NOMO-1 (cell line): Measurements from ENCODE around the gene IL5RA.

Experiments
- DNase-seq, 2 experiments: peaks; one replicate each; lab custom pipeline; 2025; ENCODE audit not compliant: unreplicated experiment in 2 of 2; lab: John Stamatoyannopoulos, UW

IL5RA gene

DNA sequence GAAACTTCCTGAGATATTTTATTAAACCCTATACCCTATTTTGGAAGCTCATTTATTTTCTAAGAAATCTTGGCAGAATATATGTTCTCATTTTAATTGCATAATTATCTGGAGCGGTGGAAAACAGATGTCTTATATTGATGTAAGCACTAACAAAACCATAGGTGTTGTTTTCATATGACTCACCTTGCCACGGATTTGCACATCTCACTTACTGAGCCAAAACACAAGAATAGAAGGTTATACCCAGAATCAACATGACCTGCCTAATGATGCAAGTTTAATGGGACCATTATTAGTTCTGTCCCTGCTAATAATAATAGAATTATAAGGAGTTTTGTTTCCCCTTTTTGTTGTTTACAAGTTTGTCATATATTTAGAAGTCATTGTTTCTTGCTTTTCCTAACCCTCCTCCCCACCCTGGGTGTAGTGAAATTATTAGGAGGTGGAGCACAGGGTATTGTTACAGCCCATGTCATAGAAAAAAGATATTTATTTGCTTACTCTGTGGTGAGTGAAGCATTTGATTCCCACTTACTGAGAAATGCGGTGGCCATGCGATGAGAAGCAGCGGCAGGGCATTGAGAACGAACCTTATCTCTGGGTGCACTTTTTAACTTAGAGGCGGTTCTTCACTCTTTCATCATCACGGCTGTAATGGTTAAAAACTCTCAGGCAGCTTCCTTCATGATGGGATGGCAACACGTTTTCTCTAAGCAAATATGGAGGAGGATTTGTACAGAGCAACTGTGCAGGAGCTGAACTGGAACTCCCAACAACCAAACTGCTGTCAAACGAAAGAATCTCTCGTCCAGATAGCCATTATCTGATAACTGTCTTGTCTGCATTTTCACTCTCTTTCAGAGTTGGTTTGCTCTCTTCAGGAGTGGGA lies 521 bp downstream of the IL5RA start:
- DNase-seq: no peak

DNA sequence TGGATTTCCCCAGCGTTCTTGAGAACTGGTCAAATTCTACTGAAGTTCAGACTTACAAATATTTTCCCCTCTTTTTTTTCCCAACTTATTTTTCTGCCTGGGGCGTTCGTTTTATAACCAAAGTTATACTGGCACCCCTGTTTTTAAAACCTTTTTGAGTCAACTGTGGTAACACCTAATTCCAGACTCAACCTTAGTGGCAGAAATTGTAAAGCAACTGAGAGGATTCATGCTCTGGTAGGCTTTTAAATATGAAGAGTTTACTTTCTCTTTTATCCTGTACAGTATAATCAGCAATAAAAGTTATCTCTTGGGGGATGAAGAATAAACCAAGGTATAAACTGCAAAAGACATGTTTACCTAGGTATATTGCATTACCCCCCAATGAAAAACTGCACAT lies 2.3 kb downstream of the IL5RA start:
- no peak for DNase-seq

DNA sequence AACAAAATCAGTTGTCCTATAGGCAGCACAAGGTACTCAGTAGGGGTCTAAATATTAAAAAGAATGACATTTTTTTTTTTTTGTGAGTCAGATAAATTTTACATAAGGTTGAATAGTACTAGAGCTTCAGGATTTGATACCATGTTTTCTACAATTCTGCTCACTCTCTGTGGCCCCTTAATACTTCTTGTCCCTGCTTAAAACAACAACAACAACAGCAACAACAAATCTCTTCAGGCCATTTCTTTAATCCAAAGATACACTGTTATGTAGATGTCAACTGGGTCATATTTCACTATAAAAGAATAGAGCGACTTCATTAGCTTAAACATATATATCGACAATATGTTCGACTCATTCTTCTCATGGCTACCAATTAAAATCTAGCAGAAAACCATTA lies 3.0 kb downstream of the IL5RA start:
- no peak for DNase-seq

DNA sequence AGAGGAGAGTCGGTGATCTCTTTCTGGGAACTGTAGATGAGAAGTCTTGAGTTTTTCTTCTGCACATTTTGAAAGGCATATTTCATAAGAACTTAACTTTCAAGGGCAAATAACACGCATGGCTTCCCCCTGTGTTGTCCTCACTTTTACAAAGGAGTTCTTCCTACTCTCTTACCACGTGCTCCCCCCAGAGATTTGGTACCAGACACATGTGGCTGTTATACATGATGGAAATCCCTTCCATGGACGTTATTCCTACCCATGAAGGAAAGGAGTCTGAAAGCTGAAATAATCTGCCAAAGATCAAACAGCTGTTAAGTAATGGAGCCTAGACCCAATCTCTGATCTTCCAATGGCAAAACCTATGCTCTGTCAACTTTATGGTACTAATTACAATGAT lies 4.4 kb downstream of the IL5RA start:
- no peak for DNase-seq

DNA sequence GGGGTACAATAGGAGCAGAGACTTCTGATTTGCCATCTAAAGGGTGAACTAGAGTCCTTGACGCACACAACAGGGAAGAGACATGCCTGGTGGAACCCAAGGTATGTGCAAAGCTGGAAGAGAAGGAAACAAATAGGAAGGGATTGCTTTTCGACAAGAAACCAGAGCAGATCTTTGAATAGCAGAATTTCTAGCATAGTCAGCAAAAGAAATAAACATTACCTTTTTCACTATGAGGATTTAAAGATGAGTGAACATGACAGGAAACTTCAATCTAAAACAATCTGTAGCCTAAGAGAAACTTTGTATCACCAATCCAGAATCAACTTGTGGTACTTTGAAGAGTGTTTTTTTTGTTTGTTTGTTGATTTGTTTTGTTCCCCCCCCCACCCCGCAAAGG lies 4.9 kb downstream of the IL5RA start:
- DNase-seq: no peak

DNA sequence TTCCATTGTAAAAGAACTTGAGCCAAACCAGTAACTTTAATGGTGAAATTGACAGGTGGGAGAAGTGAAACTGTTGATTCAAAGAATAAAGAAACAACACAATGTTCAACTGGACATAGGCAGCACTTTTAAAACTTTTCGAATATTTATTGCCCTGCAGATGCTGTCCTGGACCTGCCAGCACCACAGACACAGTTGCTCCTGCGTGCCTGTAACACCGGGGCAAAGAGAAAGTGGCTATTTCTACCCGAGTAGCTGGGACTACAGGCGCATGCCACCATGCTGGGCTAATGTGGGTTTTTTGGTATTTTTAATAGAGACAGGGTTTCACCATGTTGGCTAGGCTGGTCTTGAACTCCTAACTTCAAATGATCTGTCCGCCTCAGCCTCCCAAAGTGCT lies 7.4 kb downstream of the IL5RA start:
- DNase-seq: no peak

DNA sequence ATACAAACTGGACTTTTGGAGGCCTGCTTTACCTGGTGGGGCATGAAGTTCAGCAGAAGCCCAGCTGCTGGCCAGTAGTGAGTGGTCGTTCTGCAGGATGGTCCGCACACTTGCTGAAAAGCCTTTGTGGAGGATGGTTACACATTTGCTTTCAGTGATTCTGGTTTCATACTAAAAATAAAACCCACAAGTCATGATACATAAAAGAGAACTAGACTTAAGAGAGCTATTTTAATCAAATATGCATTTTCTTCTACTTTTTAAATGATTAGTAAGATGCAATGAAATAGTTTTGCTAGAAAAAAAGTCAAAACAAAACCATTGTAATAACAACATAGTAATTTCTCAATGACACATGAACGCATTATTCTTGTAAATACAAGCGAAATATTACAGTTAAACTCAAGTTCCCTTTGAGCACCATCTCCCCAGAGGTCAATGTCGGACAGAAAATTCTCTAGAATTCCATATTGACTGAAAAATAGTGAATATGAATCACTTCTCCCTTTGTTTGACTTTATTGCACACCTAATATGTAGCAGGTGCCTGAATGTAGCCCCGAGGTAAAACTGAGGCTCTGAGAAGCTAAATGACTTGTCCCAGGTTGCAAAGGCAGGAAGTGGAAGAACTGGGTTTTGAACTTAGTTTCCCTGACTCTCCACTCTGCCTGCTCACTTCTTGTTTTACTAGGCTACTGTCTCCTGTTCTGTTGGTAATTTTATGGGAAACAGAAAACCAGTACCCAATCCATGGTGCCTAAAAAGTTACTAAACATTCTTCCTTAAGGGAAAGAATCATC lies 8.3 kb downstream of the IL5RA start:
- no peak for DNase-seq

DNA sequence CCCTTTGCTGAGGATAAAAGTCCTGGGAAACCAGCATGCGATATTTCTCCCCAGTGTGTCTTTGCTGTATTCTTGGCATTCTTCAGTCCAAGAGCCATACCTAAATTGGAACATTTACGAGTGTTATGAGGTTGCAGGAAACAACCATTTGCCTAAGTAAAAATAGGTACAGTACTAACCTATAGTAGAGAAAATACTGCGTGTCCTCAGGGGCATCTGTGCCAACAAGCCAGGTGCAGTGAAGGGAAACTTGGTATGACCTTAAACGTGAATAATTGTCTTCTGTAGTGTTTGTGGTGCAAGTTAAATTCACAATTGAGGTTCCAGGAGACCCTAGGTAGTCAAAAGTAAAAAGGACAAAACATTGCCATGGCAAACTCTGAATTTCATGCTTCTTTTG lies 12.2 kb downstream of the IL5RA start:
- no peak for DNase-seq

DNA sequence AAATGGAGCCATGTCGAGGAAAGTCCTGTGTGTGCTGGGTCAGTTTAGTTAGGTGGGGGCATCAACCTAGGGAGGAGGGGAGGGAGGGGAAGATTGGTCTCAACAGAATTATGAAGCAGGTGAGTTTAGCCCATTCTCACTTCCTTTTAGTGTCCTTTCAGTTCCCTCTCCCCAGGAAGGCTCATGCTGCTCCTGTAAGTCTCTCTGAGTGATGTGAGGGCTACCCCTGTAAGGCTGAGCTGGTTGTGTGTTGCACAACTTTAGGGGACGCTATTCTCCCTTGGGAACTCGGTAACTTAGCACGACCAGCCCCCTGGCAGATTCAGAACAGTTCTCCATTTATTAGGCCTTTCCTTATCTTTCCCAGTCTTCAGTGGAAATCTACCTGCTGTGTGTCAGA lies 21.2 kb downstream of the IL5RA start:
- DNase-seq: peak in 1 of 2 experiments; percentile 44

DNA sequence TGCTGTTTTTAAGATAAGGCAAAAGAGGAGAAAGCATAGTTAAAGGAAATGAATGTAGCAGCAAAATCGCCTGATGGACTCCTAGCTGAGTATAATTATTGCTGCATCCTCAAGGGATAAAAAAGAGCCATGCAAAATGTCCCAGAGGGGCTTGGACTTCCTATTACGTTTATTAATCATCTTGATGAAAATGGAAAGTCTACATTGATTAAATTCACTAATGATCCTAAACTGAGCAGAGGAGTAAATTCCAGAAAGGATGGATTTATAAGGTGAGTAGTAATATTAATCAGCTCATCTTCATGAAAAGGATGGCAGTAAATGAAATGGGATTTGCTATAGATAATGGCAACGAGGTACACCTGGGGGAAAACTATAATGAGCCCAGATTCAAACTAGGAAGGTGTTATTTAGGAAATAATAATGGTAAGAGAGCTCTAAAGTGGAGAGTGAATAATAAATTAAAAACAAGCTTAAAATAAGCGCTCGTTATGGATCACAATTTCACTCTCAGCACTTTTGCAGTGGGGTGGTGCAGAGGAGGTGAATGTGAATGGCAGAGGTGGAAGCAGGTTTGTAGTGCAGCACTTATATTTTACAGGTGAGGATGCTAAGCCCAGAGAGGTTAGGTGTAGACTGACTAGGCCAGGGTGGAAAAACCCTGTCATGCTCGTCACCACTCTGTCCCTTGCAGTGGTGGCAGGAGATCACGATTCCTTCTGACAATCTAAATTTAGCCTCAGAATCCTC lies 22.3 kb downstream of the IL5RA start:
- no peak for DNase-seq

DNA sequence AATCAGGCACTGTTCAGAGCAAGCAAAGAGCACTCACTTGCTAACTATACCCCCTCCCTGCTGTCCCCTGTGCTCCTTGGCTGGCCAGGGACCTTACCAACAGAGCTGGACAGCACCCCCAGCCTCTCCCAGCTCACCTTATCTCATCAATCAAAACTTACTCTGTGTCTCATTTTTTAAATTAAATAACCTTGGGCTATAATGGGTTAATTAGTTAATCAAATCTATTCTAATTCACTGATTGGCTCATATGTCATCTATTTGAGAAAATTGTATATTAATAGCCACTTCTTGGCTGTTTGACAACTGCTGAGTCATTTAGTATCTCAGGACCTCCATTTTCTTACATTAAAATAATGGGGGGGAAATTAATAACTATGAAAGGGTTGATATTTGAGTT lies 22.9 kb downstream of the IL5RA start:
- DNase-seq: no peak

DNA sequence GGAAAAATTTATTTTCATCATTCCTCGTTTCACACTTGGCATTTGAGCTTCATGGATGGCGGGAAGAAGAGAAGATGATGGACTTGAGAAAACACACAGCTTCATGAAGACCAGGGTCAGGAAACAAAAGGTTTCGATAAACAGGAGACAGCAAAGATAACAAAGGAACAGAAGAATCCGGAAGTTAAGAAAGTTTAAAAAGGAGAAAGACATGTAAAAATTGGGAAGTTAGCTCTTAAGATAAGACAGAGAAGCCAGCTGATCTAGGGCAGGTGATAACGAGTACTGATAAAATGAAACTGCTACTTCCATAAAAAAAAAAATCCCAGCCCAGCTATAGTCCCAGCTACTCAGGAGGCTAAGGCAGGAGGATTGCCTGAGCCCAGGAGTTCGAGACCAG lies 23.9 kb downstream of the IL5RA start:
- peak in 1 of 2 experiments; percentile 59 for DNase-seq

DNA sequence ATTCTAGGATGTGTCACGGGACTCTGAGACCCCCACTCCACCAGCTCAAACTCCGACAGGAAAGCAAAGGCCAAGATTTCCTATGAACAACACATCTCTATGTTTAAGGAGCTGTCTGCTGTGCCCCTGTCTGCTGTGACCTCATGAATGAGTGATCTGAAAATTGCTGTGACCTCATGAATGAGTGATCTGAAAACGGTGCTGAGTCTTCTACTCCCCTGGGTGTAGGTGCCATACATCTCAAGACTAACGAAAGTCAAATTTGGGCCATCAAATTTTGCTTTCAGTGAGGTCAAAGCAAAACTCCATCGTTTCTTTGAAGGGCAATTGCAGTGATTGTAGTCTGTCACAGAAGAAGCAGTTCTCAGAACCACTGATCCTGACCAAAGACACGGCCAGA lies 24.4 kb downstream of the IL5RA start:
- no peak for DNase-seq

DNA sequence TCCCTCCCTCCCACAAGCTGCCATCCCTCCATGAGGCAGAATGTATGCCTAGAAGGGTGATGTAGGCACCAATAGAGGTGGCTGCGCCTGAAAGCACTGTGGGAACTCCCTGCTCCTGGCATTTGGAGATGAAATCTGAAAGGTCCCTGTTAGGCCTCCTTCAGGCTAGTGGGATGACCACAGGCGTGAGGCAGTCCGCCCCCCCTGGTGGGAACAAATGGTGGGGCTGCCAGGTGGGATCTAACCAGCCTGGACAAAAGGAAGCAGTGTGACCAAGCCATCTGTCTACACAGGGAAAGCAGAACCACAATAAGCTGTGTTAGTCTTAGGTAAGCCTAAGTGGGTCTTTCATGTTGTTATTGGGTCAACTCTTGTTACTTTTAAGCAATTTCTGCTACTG lies 25.3 kb downstream of the IL5RA start:
- no peak for DNase-seq

DNA sequence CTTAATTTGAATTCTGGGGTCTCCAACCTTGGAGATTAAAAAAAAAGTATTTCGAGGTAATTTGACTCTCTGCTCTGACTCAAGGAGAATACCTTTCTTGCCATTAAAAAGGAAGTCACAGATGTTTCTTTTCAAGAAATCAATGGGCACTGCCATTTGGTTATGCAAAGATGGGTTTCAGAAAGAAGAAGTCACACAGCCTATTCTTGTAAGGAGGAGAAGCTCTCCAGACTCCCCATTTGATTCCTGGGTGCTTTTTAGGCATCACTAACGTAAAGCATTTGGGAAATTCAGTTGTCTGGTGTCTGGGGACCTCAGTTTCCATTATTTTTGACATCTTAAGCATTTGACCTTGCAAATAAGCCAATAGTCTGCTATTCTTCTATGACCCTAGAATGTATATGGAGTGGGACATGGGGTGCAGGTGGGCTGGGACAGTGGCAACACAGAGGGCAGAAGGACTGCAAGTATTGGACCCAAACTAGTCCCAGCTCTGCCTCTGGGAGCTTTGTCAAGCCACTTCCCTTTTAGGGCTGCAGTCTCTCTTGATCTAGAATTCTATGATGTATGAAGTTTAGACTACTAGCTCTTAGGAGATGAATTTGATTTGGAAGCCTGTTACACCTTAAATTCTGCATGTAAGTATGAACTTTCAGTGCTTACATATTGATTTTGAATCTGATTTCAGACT lies 27.8 kb downstream of the IL5RA start:
- no peak for DNase-seq

DNA sequence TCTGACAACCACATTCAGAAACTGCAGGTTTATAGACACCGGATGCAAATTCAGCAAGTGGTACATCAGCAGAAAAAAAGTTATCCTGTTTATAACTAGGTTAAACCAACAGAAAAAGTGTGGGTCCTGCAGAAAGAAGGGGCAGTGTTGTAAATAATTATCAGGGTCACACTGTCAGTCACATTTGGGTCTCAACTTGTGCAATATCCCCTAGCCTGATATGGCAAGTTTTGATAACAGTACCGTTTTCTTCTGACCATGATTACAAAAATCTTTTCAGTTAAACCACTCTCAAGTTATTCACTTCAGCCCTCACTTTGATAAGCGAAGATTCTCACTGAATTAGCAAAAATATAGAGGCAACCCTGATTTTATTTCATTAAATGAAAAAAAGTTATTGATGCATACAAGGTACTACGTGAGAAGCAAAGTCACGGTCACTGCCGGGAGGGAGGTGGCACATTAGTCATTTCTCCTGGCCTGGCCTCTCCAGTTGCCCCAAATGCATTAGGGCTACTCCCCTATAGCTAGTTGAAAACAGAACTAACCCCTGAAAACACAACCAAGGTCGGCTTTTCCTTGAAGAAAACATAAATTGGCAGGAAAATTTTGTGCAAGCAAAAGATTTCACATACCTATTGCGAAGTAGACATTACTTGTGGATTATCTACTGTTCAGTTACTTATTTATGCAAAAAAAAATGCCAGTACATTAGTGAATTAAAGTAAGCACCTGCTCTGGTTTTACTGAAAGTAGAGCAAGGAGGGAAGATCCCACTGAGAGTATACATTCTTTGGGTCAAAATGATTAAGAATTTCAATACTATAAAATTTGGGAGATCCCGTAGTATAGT lies 28.6 kb downstream of the IL5RA start:
- no peak for DNase-seq

DNA sequence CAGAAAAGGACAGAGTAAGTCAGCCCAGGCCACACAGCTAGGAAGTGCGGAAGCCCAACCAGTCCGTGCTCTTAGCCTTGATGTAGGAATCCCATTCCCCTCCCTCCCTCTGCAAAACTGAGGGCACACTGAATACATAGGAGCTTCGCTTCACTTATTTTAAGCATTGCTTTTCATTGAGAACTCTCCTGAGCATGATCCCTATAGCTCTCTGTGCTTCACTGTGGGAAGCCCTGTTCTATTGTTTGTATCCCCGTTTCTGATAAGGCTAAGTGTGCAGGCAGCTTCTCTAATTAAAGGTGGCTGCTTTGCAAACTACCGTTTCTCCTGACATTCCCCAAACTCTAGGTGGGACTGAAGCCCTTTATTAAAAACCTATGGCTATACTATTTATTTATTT lies 29.9 kb downstream of the IL5RA start:
- no peak for DNase-seq

DNA sequence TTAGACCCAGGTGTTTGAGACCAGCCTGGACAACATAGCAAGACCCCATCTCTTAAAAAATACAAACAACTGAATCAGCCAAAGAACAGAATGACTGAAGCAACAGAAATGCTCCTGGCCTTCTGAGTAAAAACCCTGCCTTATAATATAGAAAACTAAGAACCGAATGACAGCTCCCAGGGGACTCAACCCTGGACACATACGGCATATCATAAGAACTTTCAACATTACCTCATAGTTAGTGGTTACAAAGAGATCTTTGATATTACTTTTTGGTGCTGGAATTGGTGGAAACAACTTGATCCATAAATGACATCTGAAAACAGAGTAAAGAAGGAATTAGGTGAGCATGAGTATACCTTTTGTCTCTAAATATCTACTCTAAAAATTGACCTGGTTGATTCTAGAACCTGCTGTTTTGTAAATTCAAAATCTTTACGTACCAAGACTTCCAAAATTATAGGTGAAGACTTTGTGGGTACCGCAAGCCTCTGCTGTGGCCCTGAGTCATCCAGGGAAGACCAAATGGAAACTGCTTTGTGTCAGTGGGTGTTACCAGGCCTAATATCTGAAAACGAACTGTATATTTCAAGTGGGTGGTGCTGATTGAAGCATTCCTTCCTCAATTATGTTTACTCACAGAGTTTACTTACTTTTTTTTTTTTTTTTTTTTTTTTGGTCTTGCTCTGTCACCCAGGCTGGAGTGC lies 35.5 kb downstream of the IL5RA start:
- no peak for DNase-seq

DNA sequence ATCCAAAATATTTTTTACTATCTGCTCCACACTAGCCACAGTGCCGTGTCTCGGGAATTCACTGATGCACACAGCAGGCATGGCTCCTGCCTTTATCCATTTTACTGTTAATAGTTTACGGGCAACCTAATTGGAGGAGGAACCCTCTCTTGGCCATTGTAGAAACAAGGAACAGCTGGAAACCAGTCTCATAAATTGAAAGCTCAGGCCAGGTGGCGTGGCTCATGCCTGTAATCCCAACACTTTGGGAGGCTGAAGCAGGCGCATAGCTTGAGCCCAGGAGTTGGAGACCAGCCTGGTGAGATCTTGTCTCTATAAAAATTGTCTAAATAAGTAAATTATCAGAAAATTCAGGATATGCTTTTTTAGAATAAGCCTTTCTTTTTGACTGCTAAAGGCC lies 39.0 kb downstream of the IL5RA start:
- DNase-seq: no peak
